ENCODE measurements around the gene KLHL13. TPM values are rescaled to one million over a fixed set of nuclear protein-coding genes. Genes with fewer than 3 reads are reported as not detected.
"Not testable (repeated sequence)": the region's sequence is repeated elsewhere in the genome, so short reads cannot be mapped to it uniquely, and the experiment has no call there.

KLHL13 gene
- total RNA-seq, 2 experiments from 2014 or later = 0.27 to 0.35 TPM

DNA sequence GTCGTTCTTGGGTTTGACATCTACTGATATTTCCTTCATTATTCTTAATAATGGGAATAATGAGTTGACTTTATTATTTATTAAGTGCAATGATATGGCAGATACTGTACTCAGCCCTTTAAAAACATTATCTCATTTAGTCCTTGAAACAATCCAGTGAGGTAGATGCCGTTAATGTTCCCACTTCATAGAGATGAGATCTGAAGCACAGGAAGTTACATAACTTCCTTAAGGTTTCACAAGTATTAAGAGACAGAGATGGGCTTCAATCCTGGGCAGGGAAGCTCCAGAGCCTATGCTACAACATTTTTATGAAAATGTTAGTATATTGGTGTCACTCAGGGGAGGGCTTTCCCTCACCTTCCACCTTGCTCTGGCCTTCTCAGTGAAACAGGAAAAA, 9.7 kb upstream of the KLHL13 start:
- Mint-ChIP-seq H3K4me3 (no peak overlapping the region), H3K27me3 (no peaks in the 10 kb centered on the region), H3K27ac (no peak overlapping the region), H3K36me3 (ENCODE audit: low read depth) (no peaks in the 10 kb centered on the region), H3K9me3 (no peaks in the 10 kb centered on the region), H3K4me1 (peaks cover 4% of the 10 kb centered on the region)
- POLR2A ChIA-PET = no interaction called here
- DNase-seq = no peak
- CTCF ChIA-PET = interaction anchor here (0.9 kb wide), 1 partner anchor 776 kb away, joined by 3 read pairs; no protein-coding TSS in a partner anchor

DNA sequence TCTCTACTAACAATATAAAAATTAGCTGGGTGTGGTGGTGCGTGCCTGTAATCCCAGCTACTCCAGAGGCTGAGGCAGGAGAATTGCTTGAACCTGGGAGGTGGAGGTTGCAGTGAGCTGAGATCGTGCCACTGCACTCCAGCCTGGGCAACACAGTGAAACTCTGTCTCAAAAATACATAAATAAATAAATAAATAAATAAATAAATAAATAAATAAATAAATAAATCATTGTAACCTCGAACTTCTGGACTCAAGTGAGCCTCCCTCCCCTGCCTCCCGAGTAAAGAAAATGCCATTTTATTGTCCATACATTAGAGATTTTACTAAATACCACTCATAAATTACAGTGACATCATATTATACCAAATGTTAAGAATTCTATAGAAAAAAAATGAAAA, 7.6 kb upstream of the KLHL13 start:
- H3K9me3 Mint-ChIP-seq; H3K4me3 Mint-ChIP-seq; DNase-seq; H3K4me1 Mint-ChIP-seq; H3K36me3 Mint-ChIP-seq (ENCODE audit: low read depth); H3K27ac Mint-ChIP-seq; CTCF ChIA-PET; POLR2A ChIA-PET; H3K27me3 Mint-ChIP-seq: not testable (repeated sequence)

DNA sequence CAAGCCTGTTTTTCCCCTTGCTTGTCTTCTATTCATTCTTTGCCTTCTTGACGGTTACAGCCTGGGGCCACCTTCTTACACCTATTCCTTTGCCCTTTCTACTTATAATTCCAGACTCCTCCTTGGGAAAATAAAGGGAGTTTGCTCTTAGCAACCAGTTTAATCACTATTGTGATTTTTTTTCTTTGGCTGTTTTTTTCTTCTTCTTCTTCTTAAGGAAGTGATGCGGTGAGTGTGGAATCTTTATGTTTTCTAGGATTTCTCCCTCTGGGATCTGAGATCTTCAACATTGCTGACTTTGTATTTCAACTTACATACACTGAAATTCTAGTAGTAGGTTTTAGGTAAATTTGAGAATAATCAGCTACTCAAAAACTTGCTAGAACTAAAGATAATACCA, 1.1 kb upstream of the KLHL13 start:
- H3K27me3 Mint-ChIP-seq = peaks cover 17% of the 10 kb centered on the region
- H3K9me3 Mint-ChIP-seq = no peaks in the 10 kb centered on the region
- H3K4me3 Mint-ChIP-seq = peak overlapping the region; percentile 67
- ChIA-PET POLR2A (no interaction called here), CTCF (no interaction called here)
- H3K27ac Mint-ChIP-seq = no peak overlapping the region
- H3K36me3 Mint-ChIP-seq (ENCODE audit: low read depth) = no peaks in the 10 kb centered on the region
- H3K4me1 Mint-ChIP-seq = peaks cover 10% of the 10 kb centered on the region
- no peak for DNase-seq

- H3K36me3 Mint-ChIP-seq (ENCODE audit: low read depth) = no peaks in the 10 kb centered on the region
- CTCF ChIA-PET = no interaction called here
- no peak for DNase-seq
- no peak overlapping the region for H3K27ac Mint-ChIP-seq
- peaks cover 17% of the 10 kb centered on the region for H3K27me3 Mint-ChIP-seq
- POLR2A ChIA-PET = no interaction called here
- H3K4me3 Mint-ChIP-seq = peak overlapping the region; percentile 73
- peaks cover 10% of the 10 kb centered on the region for H3K4me1 Mint-ChIP-seq
- no peaks in the 10 kb centered on the region for H3K9me3 Mint-ChIP-seq
Observed at GRCh38 chrX:118115953-118116712, 477 bp downstream of the KLHL13 start.

GRCh38 chrX:118114971-118115370, 1.6 kb downstream of the KLHL13 start:
- DNase-seq = no peak
- POLR2A ChIA-PET = no interaction called here
- Mint-ChIP-seq H3K36me3 (ENCODE audit: low read depth) (no peaks in the 10 kb centered on the region), H3K4me1 (peaks cover 10% of the 10 kb centered on the region), H3K27ac (no peak overlapping the region), H3K27me3 (peaks cover 14% of the 10 kb centered on the region), H3K4me3 (no peak overlapping the region), H3K9me3 (no peaks in the 10 kb centered on the region)
- CTCF ChIA-PET = interaction anchor here (0.7 kb wide), 1 partner anchor 11 kb away, joined by 3 read pairs; no protein-coding TSS in a partner anchor

DNA sequence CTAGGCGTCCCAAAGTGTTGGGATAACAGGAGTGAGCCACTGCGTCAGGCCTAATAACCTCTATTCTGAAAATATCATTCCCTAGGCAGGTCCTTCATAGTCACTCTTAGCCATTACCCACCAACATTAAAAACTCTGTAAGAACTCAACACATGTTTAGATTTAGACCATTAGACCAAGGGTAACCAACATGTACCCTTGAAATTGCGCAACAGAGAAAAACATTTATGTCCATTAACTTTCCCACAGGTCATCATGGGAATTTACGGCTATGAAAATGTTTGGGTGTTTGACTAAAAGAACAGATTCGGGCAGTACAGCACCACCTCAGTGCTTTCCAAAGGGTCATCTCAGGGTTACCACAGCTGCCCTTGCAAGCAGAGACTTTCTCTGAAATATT, 7.5 kb downstream of the KLHL13 start:
- no peak for DNase-seq
- CTCF ChIA-PET = no interaction called here
- Mint-ChIP-seq H3K4me1 (no peaks in the 10 kb centered on the region), H3K27me3 (no peaks in the 10 kb centered on the region), H3K9me3 (no peaks in the 10 kb centered on the region), H3K36me3 (ENCODE audit: low read depth) (no peaks in the 10 kb centered on the region), H3K27ac (no peak overlapping the region), H3K4me3 (no peak overlapping the region)
- POLR2A ChIA-PET = no interaction called here

DNA sequence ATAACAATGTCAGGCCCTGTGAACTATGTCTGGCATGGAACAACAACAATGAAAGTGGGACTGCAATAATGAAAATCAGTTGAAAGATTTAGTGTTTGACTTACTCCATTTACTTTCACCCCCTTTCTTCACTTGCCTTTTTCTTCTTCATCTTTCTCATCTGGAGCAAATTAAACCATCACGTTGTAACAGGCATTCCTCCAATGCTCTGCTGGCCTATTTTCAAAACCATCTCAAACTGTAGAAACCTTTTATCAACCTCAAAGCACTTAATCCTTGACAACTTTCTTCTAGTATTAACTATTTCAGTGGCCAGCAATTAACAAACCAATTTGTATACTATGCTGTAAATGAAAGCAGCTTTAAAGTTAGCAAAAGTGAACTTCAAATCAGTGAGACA, 8.3 kb downstream of the KLHL13 start:
- no peaks in the 10 kb centered on the region for H3K36me3 Mint-ChIP-seq (ENCODE audit: low read depth)
- ChIA-PET CTCF (no interaction called here), POLR2A (no interaction called here)
- H3K9me3 Mint-ChIP-seq = no peaks in the 10 kb centered on the region
- no peaks in the 10 kb centered on the region for H3K4me1 Mint-ChIP-seq
- H3K27ac Mint-ChIP-seq = no peak overlapping the region
- H3K27me3 Mint-ChIP-seq = no peaks in the 10 kb centered on the region
- H3K4me3 Mint-ChIP-seq = no peak overlapping the region
- no peak for DNase-seq

- no peak overlapping the region for H3K4me3 Mint-ChIP-seq
- H3K4me1 Mint-ChIP-seq = no peaks in the 10 kb centered on the region
- H3K27me3 Mint-ChIP-seq = no peaks in the 10 kb centered on the region
- ChIA-PET POLR2A (interaction anchor here (0.6 kb wide), 1 partner anchor 732 kb away, joined by 3 read pairs; no protein-coding TSS in a partner anchor), CTCF (no interaction called here)
- no peak overlapping the region for H3K27ac Mint-ChIP-seq
- H3K9me3 Mint-ChIP-seq = no peaks in the 10 kb centered on the region
- no peaks in the 10 kb centered on the region for H3K36me3 Mint-ChIP-seq (ENCODE audit: low read depth)
- no peak for DNase-seq
Observed at GRCh38 chrX:118100091-118100490, 16.5 kb downstream of the KLHL13 start.

DNA sequence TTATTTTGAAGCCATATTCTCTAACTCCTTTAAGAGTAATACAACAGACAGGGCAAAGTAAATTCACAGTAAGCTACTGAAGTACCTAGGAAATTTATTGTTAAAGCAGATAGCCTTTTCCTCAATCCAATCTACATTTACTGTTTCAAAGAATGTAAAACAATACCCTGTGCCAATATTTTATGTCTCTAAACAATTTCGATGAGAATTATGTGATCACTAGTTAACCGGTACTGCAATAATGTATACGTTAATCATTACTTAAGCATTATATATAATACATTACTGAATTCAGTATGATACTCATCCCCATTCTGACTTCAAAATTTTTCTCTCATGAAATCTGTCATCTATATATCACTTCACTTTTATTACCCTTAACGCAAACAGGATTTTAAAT, 28.5 kb downstream of the KLHL13 start:
- H3K27me3 Mint-ChIP-seq = no peaks in the 10 kb centered on the region
- no peaks in the 10 kb centered on the region for H3K9me3 Mint-ChIP-seq
- no peak overlapping the region for H3K27ac Mint-ChIP-seq
- CTCF ChIA-PET = no interaction called here
- no peaks in the 10 kb centered on the region for H3K36me3 Mint-ChIP-seq (ENCODE audit: low read depth)
- H3K4me1 Mint-ChIP-seq = no peaks in the 10 kb centered on the region
- no peak overlapping the region for H3K4me3 Mint-ChIP-seq
- POLR2A ChIA-PET = no interaction called here
- no peak for DNase-seq

- H3K4me1 Mint-ChIP-seq = no peaks in the 10 kb centered on the region
- no peak overlapping the region for H3K4me3 Mint-ChIP-seq
- no peaks in the 10 kb centered on the region for H3K36me3 Mint-ChIP-seq (ENCODE audit: low read depth)
- no peak for DNase-seq
- no peaks in the 10 kb centered on the region for H3K27me3 Mint-ChIP-seq
- ChIA-PET CTCF (no interaction called here), POLR2A (no interaction called here)
- no peak overlapping the region for H3K27ac Mint-ChIP-seq
- no peaks in the 10 kb centered on the region for H3K9me3 Mint-ChIP-seq
Observed at GRCh38 chrX:118074196-118074595, 42.4 kb downstream of the KLHL13 start.

- CTCF ChIA-PET = interaction anchor here (0.6 kb wide), 1 partner anchor 8 kb away, joined by 3 read pairs; no protein-coding TSS in a partner anchor
- Mint-ChIP-seq H3K4me1 (no peaks in the 10 kb centered on the region), H3K9me3 (no peaks in the 10 kb centered on the region), H3K27ac (no peak overlapping the region), H3K27me3 (no peaks in the 10 kb centered on the region), H3K36me3 (ENCODE audit: low read depth) (no peaks in the 10 kb centered on the region), H3K4me3 (no peak overlapping the region)
- DNase-seq = no peak
- POLR2A ChIA-PET = no interaction called here
Observed at GRCh38 chrX:118066867-118067515, 49.6 kb downstream of the KLHL13 start.

DNA sequence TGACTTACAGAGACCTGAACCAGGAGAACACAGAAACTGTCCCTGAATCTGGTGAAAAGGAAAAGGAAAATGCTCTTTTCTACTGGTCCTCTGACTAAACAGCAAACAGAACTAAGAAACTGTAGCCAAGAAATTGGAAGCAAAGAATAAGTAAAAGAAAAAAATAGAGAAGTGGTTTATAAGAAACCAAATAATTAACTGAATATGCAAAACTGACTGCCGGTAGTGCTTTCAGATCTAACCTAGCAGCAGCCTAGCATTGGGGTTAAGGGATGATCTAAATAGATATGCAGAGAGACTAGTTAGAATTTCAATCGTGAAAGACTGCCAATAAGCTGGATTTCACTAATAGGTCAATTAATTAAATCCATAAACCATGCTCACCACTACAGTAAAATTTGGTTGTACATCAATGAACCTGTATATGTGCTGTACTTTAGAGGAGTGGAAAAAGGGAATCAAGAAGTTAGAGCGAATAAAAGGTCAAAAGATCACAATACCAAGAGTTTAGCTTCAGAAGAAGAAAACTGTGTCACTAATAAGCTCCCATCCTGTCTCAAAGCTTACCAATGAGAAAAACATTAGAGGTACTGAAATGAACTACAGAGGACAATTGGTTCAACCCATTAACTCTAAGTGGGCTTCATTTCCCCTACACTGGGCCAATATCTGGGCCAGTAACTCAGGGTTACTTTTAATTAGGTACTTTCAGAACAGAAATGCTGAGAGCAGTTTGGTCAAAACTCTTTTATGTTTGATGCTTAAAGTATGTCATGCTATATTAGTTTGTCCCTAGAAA, 53.6 kb downstream of the KLHL13 start:
- POLR2A ChIA-PET = no interaction called here

GRCh38 chrX:118062048-118062789, 54.4 kb downstream of the KLHL13 start:
- no peak overlapping the region for H3K4me3 Mint-ChIP-seq
- H3K9me3 Mint-ChIP-seq = no peaks in the 10 kb centered on the region
- no peaks in the 10 kb centered on the region for H3K4me1 Mint-ChIP-seq
- no peak for DNase-seq
- H3K36me3 Mint-ChIP-seq (ENCODE audit: low read depth) = no peaks in the 10 kb centered on the region
- ChIA-PET POLR2A (no interaction called here), CTCF (no interaction called here)
- no peak overlapping the region for H3K27ac Mint-ChIP-seq
- no peaks in the 10 kb centered on the region for H3K27me3 Mint-ChIP-seq

More for the DNA sequence above, 53.6 kb downstream of the KLHL13 start:
- no peak overlapping the region for H3K4me3 Mint-ChIP-seq
- CTCF ChIA-PET = no interaction called here
- DNase-seq = no peak
- no peaks in the 10 kb centered on the region for H3K27me3 Mint-ChIP-seq
- H3K9me3 Mint-ChIP-seq = no peaks in the 10 kb centered on the region
- no peaks in the 10 kb centered on the region for H3K36me3 Mint-ChIP-seq (ENCODE audit: low read depth)
- no peaks in the 10 kb centered on the region for H3K4me1 Mint-ChIP-seq
- H3K27ac Mint-ChIP-seq = no peak overlapping the region

Data from activated CD4-positive, alpha-beta T cell treated with anti-CD3 and anti-CD28 coated beads, Interleukin-2, amount 10 ng/mL, durations not matched to agents 7 days and 5 days (primary cell).